ENCODE measurements around the gene ATP2B2.

ATP2B2 gene

DNA sequence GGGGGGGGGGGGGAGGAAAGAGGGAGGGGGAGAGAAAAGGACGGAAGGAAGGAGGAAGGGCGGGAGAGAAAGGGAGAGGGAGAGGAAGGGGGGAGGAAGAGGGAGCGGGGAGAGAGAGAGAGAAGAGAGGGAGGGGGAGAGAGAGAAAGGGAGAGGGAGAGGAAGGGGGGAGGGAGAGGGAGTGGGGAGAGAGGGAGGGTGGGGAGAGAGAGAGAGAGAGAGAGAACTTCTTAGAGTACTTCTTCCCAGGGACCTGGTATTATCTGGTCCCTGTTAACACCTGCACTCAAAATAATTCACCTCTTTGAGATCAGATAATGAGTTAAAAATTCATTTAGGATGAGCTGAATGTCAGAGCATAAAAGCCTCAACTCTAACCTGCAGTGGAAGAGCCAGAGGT is 185.6 kb downstream of the ATP2B2 start:
- Histone ChIP-seq H3K4me1 (ENCODE audit: control insufficient read depth in 1 of 2, insufficient read depth in 1 of 2, low read depth in 1 of 2, low read length in 1 of 2) (peaks cover 14 to 17% of the 10 kb centered on the region in 2 experiments), H3K27me3 (peaks cover 1% of the 10 kb centered on the region), H3K4me3 (ENCODE audit: low read depth in 1 of 2, low read length in 1 of 2) (peak overlapping the region; percentile 88 to 95), H3K36me3 (peaks cover 38% of the 10 kb centered on the region), H3K27ac (peak overlapping the region; percentile 86), H3K9me3 (no peaks in the 10 kb centered on the region)
- TF ChIP-seq CTCF (IDR thresholded peaks at IDR 0.05), result no peak

- Histone ChIP-seq H3K4me1 (ENCODE audit: control insufficient read depth in 1 of 2, insufficient read depth in 1 of 2, low read depth in 1 of 2, low read length in 1 of 2) (peaks cover 14 to 17% of the 10 kb centered on the region in 2 experiments), H3K36me3 (peaks cover 43% of the 10 kb centered on the region), H3K27ac (no peak overlapping the region), H3K27me3 (no peaks in the 10 kb centered on the region), H3K9me3 (no peaks in the 10 kb centered on the region), H3K4me3 (ENCODE audit: low read depth in 1 of 2, low read length in 1 of 2) (no peak overlapping the region)
- no peak for TF ChIP-seq CTCF (IDR thresholded peaks at IDR 0.05)
Observed at GRCh38 chr3:10319251-10319650, 186.1 kb downstream of the ATP2B2 start.

- H3K4me1 ChIP-seq (ENCODE audit: control insufficient read depth in 1 of 2, insufficient read depth in 1 of 2, low read depth in 1 of 2, low read length in 1 of 2), result peaks cover 17% of the 10 kb centered on the region in 2 experiments
- H3K27ac ChIP-seq, result no peak overlapping the region
- no peaks in the 10 kb centered on the region for H3K27me3 ChIP-seq
- H3K36me3 ChIP-seq, result peaks cover 47% of the 10 kb centered on the region
- TF ChIP-seq CTCF (IDR thresholded peaks at IDR 0.05), result no peak
- H3K9me3 ChIP-seq, result no peaks in the 10 kb centered on the region
- no peak overlapping the region for H3K4me3 ChIP-seq (ENCODE audit: low read depth in 1 of 2, low read length in 1 of 2)
Observed at GRCh38 chr3:10317961-10318350, 187.4 kb downstream of the ATP2B2 start.

GRCh38 chr3:10317311-10317960 is 187.9 kb downstream of the ATP2B2 start:
- H3K27me3 ChIP-seq, result no peaks in the 10 kb centered on the region
- TF ChIP-seq CTCF (IDR thresholded peaks at IDR 0.05), result no peak
- H3K36me3 ChIP-seq, result peaks cover 53% of the 10 kb centered on the region
- H3K27ac ChIP-seq, result no peak overlapping the region
- H3K4me3 ChIP-seq (ENCODE audit: low read depth in 1 of 2, low read length in 1 of 2), result no peak overlapping the region
- H3K4me1 ChIP-seq (ENCODE audit: control insufficient read depth in 1 of 2, insufficient read depth in 1 of 2, low read depth in 1 of 2, low read length in 1 of 2), result peaks cover 17 to 23% of the 10 kb centered on the region in 2 experiments
- H3K9me3 ChIP-seq, result no peaks in the 10 kb centered on the region

GRCh38 chr3:10315771-10316344 is 189.5 kb downstream of the ATP2B2 start:
- peaks cover 14 to 23% of the 10 kb centered on the region in 2 experiments for H3K4me1 ChIP-seq (ENCODE audit: control insufficient read depth in 1 of 2, insufficient read depth in 1 of 2, low read depth in 1 of 2, low read length in 1 of 2)
- no peak overlapping the region for H3K27ac ChIP-seq
- peaks cover 67% of the 10 kb centered on the region for H3K36me3 ChIP-seq
- TF ChIP-seq CTCF (IDR thresholded peaks at IDR 0.05), result no peak
- H3K27me3 ChIP-seq, result no peaks in the 10 kb centered on the region
- H3K9me3 ChIP-seq, result no peaks in the 10 kb centered on the region
- H3K4me3 ChIP-seq (ENCODE audit: low read depth in 1 of 2, low read length in 1 of 2), result no peak overlapping the region
